Middle frontal gyrus (tissue), 1 donor: Measurements from ENCODE around the gene KIAA1614.

Experiments used
- DNase-seq: peaks from one replicate; pipeline ENCODE4 v3.0.0-alpha.2; 2015; ENCODE audit warnings: low spot score; ENCODE audit errors: extremely low spot score

Gene KIAA1614

GRCh38 chr1:180941518-180942275, 29.0 kb downstream of the KIAA1614 start:
- no peak for DNase-seq

GRCh38 chr1:180945151-180945550, 32.5 kb downstream of the KIAA1614 start:
- no peak for DNase-seq

GRCh38 chr1:180945551-180945950, 32.9 kb downstream of the KIAA1614 start:
- DNase-seq = no peak

- no peak for DNase-seq
Observed at GRCh38 chr1:180946056-180946455, 33.4 kb downstream of the KIAA1614 start.

GRCh38 chr1:180946541-180947498, 34.1 kb downstream of the KIAA1614 start:
- DNase-seq = no peak

GRCh38 chr1:180947499-180947885, 34.8 kb downstream of the KIAA1614 start:
- DNase-seq = no peak

- DNase-seq = peak; percentile 35
Observed at GRCh38 chr1:180947901-180948640, 35.4 kb downstream of the KIAA1614 start.

GRCh38 chr1:180948641-180949615, 36.2 kb downstream of the KIAA1614 start:
- no peak for DNase-seq

GRCh38 chr1:180949616-180950000, 36.9 kb downstream of the KIAA1614 start:
- DNase-seq = no peak

GRCh38 chr1:180950321-180950720, 37.6 kb downstream of the KIAA1614 start:
- no peak for DNase-seq

GRCh38 chr1:180951186-180951745, 38.6 kb downstream of the KIAA1614 start:
- DNase-seq = no peak

- no peak for DNase-seq
Observed at GRCh38 chr1:180951836-180952656, 39.3 kb downstream of the KIAA1614 start.

GRCh38 chr1:180952657-180953013, 39.9 kb downstream of the KIAA1614 start:
- DNase-seq = no peak

- DNase-seq = no peak
Observed at GRCh38 chr1:180953291-180954004, 40.8 kb downstream of the KIAA1614 start.

- no peak for DNase-seq
Observed at GRCh38 chr1:180954005-180954800, 41.5 kb downstream of the KIAA1614 start.

- no peak for DNase-seq
Observed at GRCh38 chr1:180954801-180955165, 42.1 kb downstream of the KIAA1614 start.

GRCh38 chr1:180956028-180956640, 43.4 kb downstream of the KIAA1614 start:
- DNase-seq = no peak
